ENCODE data around the gene DUSP12. TPM values are rescaled to one million over a fixed set of nuclear protein-coding genes. Genes with fewer than 3 reads are reported as not detected.

The DUSP12 gene
- 23.8 and 32.7 TPM in 2 replicates for total RNA-seq

DNA sequence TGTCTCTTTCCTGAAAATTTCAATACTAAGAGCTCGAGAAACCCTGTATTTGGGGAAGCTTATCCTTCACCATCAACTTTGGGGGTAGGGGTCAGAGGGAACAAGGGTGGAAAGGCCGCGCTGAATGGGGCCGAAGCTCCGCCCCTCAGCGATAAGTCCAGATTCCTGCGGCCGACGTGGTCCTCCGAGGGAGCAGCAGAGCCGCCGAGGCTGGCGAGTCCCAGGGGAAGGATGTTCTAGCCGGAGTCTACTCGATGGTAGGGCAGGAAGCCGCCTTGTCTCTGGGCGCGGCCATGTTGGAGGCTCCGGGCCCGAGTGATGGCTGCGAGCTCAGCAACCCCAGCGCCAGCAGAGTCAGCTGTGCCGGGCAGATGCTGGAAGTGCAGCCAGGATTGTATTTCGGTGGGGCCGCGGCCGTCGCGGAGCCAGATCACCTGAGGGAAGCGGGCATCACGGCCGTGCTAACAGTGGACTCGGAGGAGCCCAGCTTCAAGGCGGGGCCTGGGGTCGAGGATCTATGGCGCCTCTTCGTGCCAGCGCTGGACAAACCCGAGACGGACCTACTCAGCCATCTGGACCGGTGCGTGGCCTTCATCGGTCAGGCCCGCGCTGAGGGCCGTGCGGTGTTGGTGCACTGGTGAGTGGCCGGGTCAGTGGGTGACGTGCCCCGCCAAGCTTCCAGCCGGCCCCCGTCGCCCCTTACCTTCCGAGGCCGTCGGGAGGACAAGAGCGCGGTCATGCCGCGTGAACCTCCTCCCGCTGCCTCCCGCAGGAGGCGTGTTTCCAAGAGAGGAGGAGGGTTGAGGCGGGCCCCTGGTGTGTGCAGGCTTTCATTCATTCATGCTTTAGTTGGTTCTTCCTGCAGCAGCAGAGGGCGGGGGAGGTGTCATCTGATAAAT, at the start of gene DUSP12:
Gene DUSP12, plus strand, starts transcription at position 278 of the 899 bp plus-strand sequence. Its CDS starts 16 bp downstream, at position 294.

GRCh38 chr1:161706482-161707347, 42.9 kb upstream of the DUSP12 start, which contains the start of gene FCRLA:
TSS of gene FCRLA (plus strand) at chr1:161707229. CDS start at chr1:161707265, 36 bp downstream.

DNA sequence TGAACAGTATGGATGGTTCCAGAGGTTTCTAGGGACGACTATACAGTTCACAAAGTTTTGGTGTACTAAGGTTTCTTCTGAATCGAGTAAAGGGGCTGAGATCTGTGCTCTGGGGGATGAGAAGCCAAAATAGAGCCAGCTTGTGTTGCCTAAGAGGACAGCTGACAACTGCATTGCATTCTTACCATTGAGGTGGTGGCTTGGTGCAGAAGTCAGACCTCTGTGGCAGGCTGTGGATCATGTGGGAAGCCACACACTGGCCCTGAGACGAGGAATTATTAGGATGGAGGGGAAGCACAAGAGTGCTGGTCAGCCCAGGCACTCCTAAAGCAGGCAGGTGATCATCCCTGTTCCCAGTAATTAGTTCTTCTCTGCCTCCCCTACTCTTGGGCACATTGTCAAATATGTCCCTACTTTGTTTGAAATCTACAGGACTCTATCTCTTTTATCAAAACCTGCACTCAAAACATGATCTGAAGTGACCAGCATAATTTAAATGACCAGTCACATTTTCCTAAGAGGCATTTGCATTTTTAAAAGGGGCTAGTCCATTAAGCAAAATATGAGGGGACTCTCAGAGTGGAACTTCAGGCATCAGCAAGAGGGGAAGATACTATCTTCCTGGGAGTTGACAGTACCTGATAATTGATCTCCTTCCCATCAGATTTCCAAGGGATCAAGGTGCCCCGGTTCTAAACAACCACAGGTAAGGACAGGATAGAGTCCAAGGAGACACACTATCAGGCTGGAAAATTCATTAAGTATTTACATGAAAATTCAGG, 28.4 kb upstream of the DUSP12 start, which contains the start of gene FCRLB:
Gene FCRLB, plus strand, starts transcription at position 589 of the 782 bp plus-strand sequence. CDS start 1,129 bp downstream, outside the sequence.

GRCh38 chr1:161766102-161766981, 16.8 kb downstream of the DUSP12 start, which contains the start of gene ATF6:
TSS of gene ATF6 (plus strand) at chr1:161766320. CDS start at chr1:161766361, 41 bp downstream.

Other genes starting within 250 kb of the DUSP12 start
- gene FCGR2A, start 244.3 kb upstream of the DUSP12 start, total RNA-seq: 0.83 and 1.3 TPM in 2 replicates
- 0.57 and 0.83 TPM in 2 replicates for gene HSPA6, start 225.2 kb upstream of the DUSP12 start, total RNA-seq
- gene FCGR3A, start 200.0 kb upstream of the DUSP12 start, total RNA-seq: not detected in 2 replicates
- not detected in 2 replicates for gene FCGR3B, start 118.6 kb upstream of the DUSP12 start, total RNA-seq
- gene FCGR2B, start 86.6 kb upstream of the DUSP12 start, total RNA-seq: not detected in 2 replicates
- gene FCRLA, start 42.6 kb upstream of the DUSP12 start, total RNA-seq: 0.37 and 0.71 TPM in 2 replicates
- gene FCRLB, start 28.2 kb upstream of the DUSP12 start, total RNA-seq: 1.1 and 1.7 TPM in 2 replicates
- gene ATF6, start 16.5 kb downstream of the DUSP12 start, total RNA-seq: 22.0 and 23.2 TPM in 2 replicates

All from smooth muscle cell of bladder (primary cell).